HG03280 (cell line): ENCODE measurements around the gene CAPN2.

Source experiments
- ATAC-seq: cut with Tn5 transposase; IDR thresholded peaks from one replicate; pipeline ENCODE4 v1.9.1; 2021; ENCODE audit warnings: mild to moderate bottlenecking, moderate library complexity; ENCODE audit not compliant: unreplicated experiment

The CAPN2 gene

DNA sequence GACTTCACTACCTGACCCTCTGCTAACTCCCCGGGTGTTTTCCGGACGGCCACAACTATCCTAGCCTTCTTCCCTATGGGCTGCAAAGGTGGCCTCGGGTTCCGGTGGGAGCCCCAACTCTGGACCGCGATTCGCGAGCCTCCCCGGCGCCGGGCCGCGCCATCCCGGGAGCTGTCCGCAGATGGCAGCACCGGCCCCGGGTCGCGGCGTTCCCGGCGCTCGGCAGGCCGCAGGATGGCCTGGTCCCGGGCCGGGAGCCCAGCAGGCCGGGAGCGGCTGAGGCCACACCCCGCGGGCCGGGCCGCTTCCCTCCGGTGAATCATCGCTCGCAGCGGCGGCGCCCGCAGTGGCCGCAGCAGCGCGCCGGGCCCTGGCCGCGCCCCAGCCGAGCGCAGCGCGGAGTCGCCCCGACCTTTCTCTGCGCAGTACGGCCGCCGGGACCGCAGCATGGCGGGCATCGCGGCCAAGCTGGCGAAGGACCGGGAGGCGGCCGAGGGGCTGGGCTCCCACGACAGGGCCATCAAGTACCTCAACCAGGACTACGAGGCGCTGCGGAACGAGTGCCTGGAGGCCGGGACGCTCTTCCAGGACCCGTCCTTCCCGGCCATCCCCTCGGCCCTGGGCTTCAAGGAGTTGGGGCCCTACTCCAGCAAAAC lies at the start of gene CAPN2:
TSS of gene CAPN2 (plus strand) at position 346 of the 656 bp plus-strand sequence. CDS start at position 448, 102 bp downstream.
- peak; percentile 50 for ATAC-seq

DNA sequence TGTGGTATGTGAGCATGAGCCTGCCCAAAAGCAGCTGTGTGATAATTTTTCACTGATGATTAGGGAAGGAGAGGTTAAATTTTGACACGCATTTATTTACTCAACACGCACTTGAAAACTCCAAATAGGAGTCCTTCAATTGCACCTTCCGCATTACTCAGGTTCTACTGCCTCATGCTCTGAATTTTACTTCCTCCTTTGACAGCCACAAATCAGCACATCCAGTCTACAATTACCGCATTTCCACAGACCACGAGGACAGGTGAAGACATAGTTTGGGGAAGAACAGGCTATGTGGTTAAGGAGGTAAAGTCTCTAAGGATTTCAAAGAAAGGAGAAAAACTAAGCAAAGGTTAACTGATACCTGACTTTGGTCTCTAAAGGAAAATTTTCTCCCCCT lies 49.4 kb upstream of the CAPN2 start:
- ATAC-seq, result no peak

DNA sequence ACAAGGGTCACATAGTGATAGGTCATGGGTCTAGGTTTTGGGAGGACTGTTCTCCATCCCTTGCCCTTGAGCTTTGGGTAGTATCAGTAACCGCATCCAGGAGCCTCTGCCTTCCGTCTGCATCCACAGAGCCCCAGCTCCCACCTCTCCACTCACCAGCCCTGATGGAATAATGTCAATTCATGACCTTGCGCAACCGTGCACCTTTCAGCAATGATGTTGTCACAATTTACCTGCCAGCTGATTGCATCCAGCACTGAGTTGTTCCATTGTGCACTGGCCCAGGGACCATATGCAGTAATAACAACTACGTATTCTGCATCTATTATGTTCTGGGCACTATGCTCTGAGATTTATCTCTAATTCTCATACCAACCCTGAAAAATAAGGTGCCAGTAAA lies 48.2 kb upstream of the CAPN2 start:
- ATAC-seq, result no peak

DNA sequence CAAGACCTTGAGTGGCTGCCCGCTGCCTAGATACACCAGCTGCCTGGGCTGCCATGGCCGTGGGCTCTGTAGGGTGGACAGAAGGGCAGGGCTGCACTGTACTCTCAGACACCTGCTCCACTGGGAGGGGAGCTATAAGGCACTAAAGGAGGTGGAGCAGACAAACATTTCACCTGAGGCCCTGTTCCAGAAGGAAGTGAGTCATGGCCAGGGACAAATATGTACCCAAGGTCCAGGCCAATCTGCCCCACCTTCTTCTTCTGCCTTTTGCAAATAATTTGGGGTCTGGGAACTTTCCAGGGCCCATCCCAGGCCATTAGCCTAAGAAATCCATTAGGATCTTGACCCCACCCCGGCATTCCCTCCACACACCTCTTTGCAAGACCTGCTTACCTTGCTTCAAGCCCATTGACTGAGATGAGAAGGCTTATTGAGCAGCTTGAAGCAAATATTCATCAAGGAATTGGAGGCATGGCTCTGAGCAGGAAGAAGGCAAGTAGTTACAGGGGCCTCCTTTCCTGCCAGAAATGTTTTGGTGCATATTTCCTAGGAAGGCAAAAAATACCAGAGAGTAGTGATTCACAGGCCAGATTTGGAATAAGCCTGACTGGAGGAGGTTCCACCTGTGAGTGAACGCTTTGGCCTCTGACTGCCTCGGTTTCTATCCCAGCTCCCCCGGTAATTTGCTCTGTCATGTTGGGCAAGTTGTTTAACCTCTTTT lies 46.6 kb upstream of the CAPN2 start, which contains the start of gene CAPN8:
TSS of gene CAPN8 (minus strand) at position 110 of the 721 bp plus-strand sequence. CDS start at position 55, 55 bp downstream.
- no peak for ATAC-seq

DNA sequence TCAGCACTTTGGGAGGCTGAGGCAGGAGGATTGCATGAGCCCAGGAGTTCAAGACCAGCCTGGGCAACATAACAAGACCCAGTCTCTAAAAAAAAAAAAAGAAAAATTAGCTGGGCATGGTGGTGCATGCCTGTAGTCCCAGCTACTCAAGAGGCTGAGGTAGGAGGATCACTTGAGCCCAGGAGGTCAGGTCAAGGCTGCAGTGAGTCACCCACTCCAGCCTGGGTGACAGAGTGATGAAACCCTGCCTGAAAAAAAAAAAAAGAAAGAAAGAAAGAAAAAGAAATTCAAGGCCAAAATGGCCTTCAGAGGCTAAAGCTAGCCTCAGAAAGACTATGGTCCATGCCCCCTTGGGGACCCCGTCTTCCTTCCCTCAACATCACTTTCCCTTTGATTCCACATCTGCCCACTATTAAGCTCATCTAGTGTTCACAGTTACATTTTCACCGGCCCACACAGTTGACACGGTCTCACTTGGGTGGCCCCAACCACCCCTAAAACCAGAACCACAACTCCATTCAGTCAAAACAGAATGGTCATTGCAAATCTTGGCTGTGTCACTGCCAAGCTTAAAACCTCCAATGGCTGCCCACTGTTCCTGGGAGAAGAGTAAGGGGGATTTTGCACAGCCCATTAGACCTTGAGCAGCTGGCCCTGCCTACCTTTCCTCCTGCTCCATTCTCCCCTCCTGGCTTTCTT lies 44.7 kb upstream of the CAPN2 start:
- no peak for ATAC-seq

DNA sequence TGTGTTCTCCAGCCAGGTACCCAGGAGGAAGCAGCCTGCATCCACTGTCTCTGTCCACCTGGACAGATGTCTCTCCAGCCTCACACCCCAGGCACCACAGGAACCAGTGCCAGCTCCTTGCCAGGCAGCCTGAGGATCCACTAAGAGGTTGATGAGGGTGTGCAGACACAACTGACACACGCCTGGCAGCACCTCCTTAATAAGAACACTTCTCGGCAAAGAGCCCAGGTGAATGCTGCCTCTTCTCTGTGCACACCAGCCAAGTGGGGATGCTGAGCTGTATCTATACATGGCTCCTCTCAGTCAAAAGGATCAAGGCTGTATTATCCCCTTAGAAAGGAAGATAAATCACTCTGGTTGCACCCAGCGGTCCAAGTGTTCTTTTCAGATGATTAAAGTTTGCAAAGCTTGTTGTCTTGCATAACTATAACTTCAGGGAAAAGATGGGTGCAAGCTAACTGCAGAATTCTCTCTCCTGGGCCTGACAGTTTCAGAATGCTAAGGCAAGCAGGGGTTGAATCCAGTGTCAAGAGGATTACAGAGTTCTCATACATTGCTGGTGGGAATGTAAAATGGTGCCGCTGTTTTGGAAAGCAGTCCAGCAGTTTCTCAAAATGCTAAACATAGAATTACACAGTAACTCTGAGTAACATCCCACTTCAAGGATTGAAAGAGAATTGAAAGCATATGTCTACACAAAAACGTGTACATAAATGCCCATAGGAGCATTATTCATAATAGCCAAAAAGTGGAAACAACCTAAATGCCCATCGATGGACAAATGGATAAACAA lies 43.1 kb upstream of the CAPN2 start:
- no peak for ATAC-seq

DNA sequence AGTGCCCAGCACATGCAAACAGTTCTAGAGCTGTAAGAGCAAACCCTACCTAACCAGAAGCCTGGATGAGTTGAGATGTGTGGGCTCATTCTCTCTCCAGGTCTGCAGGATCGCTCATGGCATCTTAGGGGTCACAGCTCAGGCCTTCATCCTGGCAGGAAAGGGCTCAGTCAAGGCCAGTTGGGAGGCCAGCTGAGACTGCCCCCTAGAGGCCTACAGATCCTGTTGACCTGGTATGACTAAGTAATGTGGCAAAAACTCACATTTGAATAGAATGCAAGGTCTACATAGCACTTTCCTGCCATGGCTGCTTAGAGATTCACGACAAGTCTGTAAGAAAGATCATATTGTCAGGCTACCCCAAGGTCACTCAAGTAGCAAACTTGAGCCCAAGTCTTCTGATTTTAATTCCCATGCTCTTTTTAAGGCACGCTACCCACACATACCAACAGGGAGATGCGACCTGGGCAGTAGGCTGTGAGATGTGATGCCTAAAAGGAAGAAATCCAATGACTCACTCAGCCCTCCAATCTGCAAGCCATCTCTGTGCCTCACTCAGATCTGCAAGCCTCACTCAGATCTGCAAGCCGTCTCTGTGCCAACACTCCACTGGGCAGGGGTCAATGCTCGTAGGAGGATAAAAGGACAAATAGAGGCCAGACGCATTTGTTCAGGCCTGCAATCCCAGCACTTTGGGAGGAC lies 41.7 kb upstream of the CAPN2 start:
- no peak for ATAC-seq

DNA sequence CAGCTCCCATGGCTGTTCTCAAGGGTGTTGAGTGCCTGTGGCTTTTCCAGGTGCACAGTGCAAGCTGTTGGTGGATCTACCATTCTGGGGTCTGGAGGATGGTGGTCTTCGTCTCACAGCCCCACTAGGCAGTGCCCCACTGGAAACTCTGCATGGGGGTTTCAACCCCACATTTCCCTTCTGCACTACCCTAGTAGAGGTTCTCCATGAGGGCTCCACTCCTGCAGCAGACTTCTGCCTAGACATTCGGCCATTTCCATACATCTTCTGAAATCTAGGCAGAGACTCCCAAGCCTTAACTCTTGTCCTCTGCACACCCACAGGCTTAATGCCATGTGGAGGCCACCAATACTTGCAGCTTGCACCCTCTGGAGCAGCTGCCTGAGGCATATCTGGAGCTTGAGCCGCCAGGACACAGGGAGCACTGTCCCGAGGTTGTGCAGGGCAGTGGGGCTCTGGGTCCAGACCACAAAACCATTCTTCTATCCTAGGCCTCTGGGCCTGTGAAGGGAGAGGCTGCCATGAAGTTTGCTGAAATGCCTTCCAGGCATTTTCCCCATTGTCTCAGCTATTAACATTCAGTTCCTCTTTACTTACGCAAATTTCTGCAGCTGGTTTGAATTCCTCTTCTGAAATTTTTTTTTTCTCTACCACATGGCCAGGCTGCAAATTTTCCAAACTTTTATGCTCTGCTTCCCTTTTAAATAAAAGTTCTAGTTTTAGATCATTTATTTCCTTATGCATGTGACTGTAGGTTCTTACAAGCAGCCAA lies 38.0 kb upstream of the CAPN2 start:
- no peak for ATAC-seq

DNA sequence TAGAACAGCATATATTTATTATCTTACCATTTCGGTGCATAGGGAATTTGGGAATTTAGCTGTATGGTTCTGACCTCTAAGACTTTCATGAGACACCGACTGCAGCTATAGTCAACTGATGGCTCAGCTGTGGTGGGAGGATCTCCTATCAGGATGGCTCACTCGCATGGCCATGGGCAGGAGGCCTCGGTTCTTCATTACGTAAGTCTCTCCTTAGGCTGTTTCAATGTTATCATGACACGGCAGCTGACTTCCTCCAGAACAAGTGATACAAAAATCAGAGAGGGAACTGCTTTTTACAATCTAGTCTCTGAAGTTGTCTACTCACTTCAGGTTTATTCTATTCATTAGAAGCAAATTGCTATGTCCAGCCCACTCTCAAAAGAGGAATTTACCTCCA lies 33.5 kb upstream of the CAPN2 start:
- no peak for ATAC-seq

DNA sequence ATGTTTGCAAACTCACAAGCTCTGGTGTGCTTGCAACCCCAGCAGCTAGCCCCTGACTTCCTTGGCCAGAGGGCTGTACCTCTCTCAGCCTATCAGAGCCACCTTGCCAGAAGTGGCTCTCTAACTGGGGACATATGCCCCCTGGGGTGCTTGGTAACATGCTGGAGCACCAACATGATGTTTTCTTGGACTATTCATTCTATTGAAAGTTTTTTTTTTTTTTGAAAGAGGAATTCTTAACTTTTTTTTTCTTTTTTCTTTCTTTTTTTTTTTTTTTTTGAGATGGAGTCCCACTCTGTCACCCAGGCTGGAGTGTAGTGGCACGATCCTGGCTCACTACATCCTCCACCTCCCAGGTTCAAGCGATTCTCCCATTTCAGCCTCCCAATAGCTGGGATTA lies 32.2 kb upstream of the CAPN2 start:
- no peak for ATAC-seq

DNA sequence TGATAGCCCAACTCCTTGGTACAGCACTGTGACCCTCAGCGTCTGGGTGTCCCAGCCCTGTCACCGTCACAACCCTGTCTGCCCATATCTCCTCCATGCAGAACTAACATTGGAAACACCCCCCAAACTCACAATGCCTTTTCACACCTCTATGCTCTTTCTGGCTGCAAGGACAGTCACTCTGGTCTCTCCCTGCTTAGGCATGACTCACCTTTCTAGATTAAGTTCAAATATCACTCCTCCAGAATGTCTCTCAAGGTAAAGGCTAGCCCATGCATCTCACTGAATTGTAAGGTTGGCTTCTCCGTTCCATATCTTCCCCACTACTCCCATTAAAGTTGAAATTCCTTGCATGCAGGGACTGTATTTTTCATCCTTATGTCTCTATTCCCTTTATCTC lies 29.8 kb upstream of the CAPN2 start:
- no peak for ATAC-seq

DNA sequence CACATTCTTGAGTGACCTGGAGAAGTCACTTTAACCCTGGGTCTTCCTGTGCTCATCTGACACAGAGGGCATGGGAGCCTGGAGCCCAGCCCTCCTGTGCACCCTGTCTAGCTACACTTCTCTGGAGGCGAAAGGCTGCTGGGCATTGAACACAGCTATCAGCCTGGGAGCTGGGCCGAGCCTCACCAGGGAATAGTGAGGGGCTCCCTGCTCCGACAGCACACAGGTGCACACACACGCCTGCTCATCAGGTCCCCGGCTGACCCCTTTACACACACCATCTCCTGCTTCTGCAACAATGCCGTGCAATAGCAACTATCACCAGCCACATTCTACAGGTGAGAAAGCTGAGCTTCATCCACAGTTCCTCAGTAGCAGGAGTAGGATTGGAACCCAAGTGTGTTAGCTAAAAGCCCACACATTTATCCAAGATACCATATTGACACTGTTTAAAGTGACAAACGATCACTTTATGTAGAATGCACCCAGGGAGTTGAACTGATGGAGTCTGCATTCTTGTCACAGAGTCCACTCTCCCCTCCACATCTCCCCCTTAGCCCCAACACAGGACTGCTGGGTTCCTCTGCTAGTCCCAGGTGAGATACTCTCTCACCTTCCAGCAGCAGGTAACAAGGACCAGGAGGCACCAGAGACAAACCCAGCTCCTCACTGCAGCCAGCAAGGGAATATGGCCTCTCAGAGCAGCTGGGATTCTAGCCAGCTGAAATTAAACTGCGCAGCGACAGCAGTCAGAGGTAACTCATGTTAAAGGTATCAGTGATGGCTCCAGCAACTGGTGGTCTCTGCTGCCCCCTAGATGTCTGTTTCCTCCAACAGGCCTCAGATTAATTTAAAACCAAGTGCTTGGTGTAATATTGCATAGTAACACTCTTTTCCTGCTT lies 28.5 kb upstream of the CAPN2 start:
- no peak for ATAC-seq

DNA sequence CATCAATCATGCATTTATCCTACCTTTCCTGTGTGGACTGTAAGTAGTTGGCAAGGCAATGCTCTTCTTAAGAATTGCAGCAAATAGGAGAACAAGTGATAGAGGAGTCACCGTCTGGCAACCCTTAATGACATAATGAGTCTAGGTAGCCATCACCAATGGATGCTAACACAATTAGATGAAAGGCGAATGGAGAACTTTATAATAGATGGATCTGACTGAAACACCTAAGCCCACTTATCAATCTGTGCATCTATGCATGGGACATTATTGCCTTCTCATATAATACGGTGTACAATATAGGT lies 27.9 kb upstream of the CAPN2 start:
- ATAC-seq, result no peak

DNA sequence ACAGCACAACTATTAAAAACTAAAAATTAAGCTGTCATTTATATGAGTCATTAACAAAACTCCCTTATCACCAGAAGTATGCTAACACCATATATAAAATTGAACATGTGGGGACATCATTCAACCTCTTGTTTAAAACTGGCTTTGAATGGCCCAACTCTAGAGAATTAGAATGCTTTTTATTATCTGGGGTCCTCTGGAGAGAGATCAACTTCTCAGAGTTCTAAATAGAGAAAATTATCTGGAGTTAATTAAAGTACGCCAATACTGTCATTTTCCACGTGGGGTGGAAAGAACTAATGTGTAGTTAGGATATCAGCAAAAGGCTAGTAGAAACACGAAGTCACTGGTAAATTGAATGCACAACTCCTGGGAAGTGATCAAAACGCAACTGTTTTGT lies 21.2 kb upstream of the CAPN2 start:
- ATAC-seq, result no peak

DNA sequence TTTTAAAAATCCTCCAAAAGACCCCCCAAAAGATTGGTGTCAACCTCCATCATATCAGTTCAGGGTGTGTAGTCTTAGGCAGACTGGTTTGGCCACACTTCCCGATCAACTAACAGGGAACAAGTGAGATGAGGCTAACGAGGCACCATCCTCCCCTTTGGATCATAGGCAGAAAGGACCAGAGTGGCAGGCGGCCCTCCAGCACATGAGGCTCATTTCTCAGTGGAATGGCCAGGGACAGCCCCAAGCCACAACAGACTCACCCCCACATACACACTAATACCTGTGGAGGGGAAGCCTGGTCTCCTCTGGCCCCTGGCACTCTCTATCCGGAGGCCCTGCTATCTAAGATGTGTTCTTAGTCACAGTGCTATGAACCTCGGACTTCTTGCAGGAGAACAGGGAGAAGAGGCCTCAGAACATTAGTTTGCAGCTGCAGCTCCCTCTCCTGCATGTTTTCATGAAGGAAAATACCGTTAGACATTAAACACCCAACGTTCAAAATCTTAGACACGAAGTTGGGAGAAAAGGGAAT lies 17.3 kb upstream of the CAPN2 start:
- no peak for ATAC-seq

DNA sequence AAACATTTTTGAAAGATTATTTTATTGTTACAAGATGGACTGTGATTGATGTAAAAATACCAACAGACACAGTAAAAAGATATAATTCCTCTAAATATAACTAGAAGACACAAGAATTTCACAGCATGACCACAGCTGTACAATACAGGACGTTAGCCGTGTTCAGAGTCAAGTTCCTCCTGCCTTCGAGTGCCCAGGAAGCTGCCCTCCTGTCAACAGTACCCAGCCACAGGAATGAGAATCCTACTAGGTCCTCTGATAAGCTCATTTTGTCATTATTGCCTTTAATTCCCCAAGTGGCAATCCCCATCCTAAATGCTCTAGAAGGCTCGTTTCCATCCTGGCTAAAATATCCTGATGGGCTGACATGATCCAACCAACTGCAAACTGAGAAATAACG lies 16.4 kb upstream of the CAPN2 start:
- no peak for ATAC-seq

DNA sequence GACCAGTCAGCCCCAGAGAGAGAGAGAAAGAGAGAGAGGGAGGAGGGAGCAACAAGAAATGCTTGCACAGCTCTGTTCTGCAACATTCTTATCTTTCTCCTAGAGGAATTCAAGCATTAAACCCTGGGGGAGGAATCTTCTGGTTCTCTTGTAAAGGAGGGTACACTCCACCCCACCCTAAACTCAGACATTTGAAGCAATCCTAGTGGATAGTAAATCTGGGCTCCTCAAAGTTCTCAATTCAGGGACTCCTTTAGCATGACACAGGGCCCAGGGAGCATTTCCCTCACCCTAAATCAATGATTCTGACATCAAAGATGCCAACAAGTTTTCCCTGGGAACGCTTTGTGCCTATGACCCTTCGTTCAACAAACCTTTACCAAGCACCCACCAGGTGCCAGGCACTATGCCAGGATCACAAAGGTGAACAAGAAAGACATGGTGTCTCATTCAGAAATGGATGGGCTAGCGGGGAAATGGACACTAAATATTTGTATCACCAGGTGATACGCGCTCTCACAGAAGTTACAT lies 11.9 kb upstream of the CAPN2 start:
- no peak for ATAC-seq

DNA sequence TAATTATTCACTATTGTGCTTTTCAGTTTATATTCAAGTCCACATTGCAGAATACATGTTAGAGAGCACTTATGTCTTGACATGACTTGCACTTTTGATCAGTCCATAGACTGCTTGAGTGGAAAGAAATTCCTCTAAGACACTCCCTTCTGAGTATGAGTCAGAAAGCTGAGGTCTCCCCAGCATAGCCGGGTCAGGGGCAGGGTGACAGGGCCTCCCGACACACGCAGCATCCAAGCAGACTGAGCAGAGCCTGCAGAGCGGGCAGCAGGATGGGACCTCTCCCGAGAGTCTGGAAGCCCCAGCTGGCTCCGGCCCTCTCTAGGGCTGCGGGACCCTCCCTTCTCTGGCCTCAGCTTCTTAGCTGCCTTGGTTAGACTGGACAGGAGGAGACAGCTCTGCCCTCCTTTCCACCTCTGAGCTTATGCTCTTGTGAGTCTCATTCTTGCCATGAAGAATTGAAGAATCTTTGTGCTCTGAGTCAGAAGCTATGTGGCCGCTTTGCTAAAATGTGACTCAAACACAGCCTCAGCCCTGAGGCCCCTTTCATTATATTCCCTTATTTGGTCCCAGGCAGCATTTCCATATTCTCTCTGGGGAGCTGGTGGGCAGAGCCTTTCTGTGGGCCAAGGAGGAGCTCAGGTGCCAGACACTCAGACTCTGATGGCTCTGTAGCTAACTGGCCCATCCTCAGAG lies 11.2 kb upstream of the CAPN2 start:
- ATAC-seq, result no peak
